ENCODE results near the gene C2CD3. TPM values are rescaled to one million over a fixed set of nuclear protein-coding genes. Genes with fewer than 3 reads are reported as not detected.

The C2CD3 gene
- total RNA-seq, 2 donors from 2014 or later = 31.1 to 35.2 TPM

GRCh38 chr11:74005721-74006517, 164.9 kb downstream of the C2CD3 start:
- H3K27ac Mint-ChIP-seq = no peak overlapping the region
- no peaks in the 10 kb centered on the region for H3K9me3 Mint-ChIP-seq
- peak overlapping the region; percentile 19 to 74 for H3K4me3 Mint-ChIP-seq
- H3K27me3 Mint-ChIP-seq (ENCODE audit: low read depth) = no peaks in the 10 kb centered on the region
- DNase-seq (no peak), ATAC-seq (replicated peaks in 1 of 2) (no peak)
- H3K4me1 Mint-ChIP-seq (ENCODE audit: low read depth) = peaks cover 80% of the 10 kb centered on the region
- H3K36me3 Mint-ChIP-seq (ENCODE audit: insufficient read depth in 2 of 2) = peaks cover 0 to 2% of the 10 kb centered on the region in 2 donors

- no peaks in the 10 kb centered on the region for H3K9me3 Mint-ChIP-seq
- peaks cover 0 to 2% of the 10 kb centered on the region in 2 donors for H3K36me3 Mint-ChIP-seq (ENCODE audit: insufficient read depth in 2 of 2)
- peak overlapping the region; percentile 48 for H3K27ac Mint-ChIP-seq
- DNase-seq (peak; percentile 86 to 90), ATAC-seq (replicated peaks in 1 of 2) (peak; percentile 99 to 100)
- peaks cover 80% of the 10 kb centered on the region for H3K4me1 Mint-ChIP-seq (ENCODE audit: low read depth)
- H3K4me3 Mint-ChIP-seq = peak overlapping the region; percentile 74 to 83
- H3K27me3 Mint-ChIP-seq (ENCODE audit: low read depth) = no peaks in the 10 kb centered on the region
These were observed 165.8 kb downstream of the C2CD3 start for GRCh38 chr11:74004759-74005615.

GRCh38 chr11:74004046-74004695, 166.6 kb downstream of the C2CD3 start:
- no peak for DNase-seq
- Mint-ChIP-seq H3K4me1 (ENCODE audit: low read depth) (peaks cover 80% of the 10 kb centered on the region), H3K27me3 (ENCODE audit: low read depth) (no peaks in the 10 kb centered on the region), H3K27ac (no peak overlapping the region), H3K9me3 (no peaks in the 10 kb centered on the region), H3K4me3 (peak overlapping the region in 1 of 2 donors; percentile 74), H3K36me3 (ENCODE audit: insufficient read depth in 2 of 2) (peaks cover 0 to 2% of the 10 kb centered on the region in 2 donors)
- no peak for ATAC-seq (replicated peaks in 1 of 2)

- Mint-ChIP-seq H3K4me3 (no peak overlapping the region), H3K27ac (no peak overlapping the region), H3K36me3 (ENCODE audit: insufficient read depth in 2 of 2) (peaks cover 0 to 2% of the 10 kb centered on the region in 2 donors), H3K27me3 (ENCODE audit: low read depth) (no peaks in the 10 kb centered on the region), H3K4me1 (ENCODE audit: low read depth) (peaks cover 73% of the 10 kb centered on the region), H3K9me3 (no peaks in the 10 kb centered on the region)
- ATAC-seq (replicated peaks in 1 of 2) (no peak), DNase-seq (no peak)
These were observed 168.0 kb downstream of the C2CD3 start for GRCh38 chr11:74002832-74003231.

- H3K27ac Mint-ChIP-seq = no peak overlapping the region
- ATAC-seq (replicated peaks in 1 of 2) = no peak
These were observed 168.9 kb downstream of the C2CD3 start for GRCh38 chr11:74001822-74002286.

GRCh38 chr11:74000307-74001133, 170.3 kb downstream of the C2CD3 start:
- H3K27me3 Mint-ChIP-seq (ENCODE audit: low read depth) = no peaks in the 10 kb centered on the region
- peak overlapping the region; percentile 56 for H3K27ac Mint-ChIP-seq
- H3K4me3 Mint-ChIP-seq = no peak overlapping the region
- peaks cover 0 to 2% of the 10 kb centered on the region in 2 donors for H3K36me3 Mint-ChIP-seq (ENCODE audit: insufficient read depth in 2 of 2)
- no peaks in the 10 kb centered on the region for H3K9me3 Mint-ChIP-seq
- ATAC-seq (replicated peaks in 1 of 2) = no peak
- peaks cover 76% of the 10 kb centered on the region for H3K4me1 Mint-ChIP-seq (ENCODE audit: low read depth)
- DNase-seq = no peak

More at GRCh38 chr11:74001822-74002286, 168.9 kb downstream of the C2CD3 start:
- Mint-ChIP-seq H3K4me3 (no peak overlapping the region), H3K36me3 (ENCODE audit: insufficient read depth in 2 of 2) (peaks cover 0 to 2% of the 10 kb centered on the region in 2 donors), H3K4me1 (ENCODE audit: low read depth) (peaks cover 76% of the 10 kb centered on the region), H3K9me3 (no peaks in the 10 kb centered on the region), H3K27me3 (ENCODE audit: low read depth) (no peaks in the 10 kb centered on the region)
- DNase-seq = no peak

GRCh38 chr11:73999581-74000306, 171.1 kb downstream of the C2CD3 start:
- ATAC-seq (replicated peaks in 1 of 2) = no peak

GRCh38 chr11:73998846-73999575, 171.8 kb downstream of the C2CD3 start:
- Mint-ChIP-seq H3K4me1 (ENCODE audit: low read depth) (peaks cover 76% of the 10 kb centered on the region), H3K4me3 (peak overlapping the region in 1 of 2 donors; percentile 50)

More at GRCh38 chr11:73999581-74000306, 171.1 kb downstream of the C2CD3 start:
- Mint-ChIP-seq H3K36me3 (ENCODE audit: insufficient read depth in 2 of 2) (peaks cover 0 to 2% of the 10 kb centered on the region in 2 donors), H3K27me3 (ENCODE audit: low read depth) (no peaks in the 10 kb centered on the region), H3K9me3 (no peaks in the 10 kb centered on the region), H3K4me1 (ENCODE audit: low read depth) (peaks cover 76% of the 10 kb centered on the region), H3K27ac (peak overlapping the region; percentile 56), H3K4me3 (peak overlapping the region in 1 of 2 donors; percentile 50)
- DNase-seq = no peak

GRCh38 chr11:73997120-73997770, 173.6 kb downstream of the C2CD3 start:
- Mint-ChIP-seq H3K27ac (no peak overlapping the region), H3K9me3 (no peaks in the 10 kb centered on the region), H3K27me3 (ENCODE audit: low read depth) (no peaks in the 10 kb centered on the region), H3K4me1 (ENCODE audit: low read depth) (peaks cover 79% of the 10 kb centered on the region), H3K36me3 (ENCODE audit: insufficient read depth in 2 of 2) (no peaks in the 10 kb centered on the region), H3K4me3 (peak overlapping the region; percentile 20 to 58)
- DNase-seq (no peak), ATAC-seq (replicated peaks in 1 of 2) (no peak)

More at GRCh38 chr11:73998846-73999575, 171.8 kb downstream of the C2CD3 start:
- H3K27ac Mint-ChIP-seq = peak overlapping the region; percentile 56
- H3K27me3 Mint-ChIP-seq (ENCODE audit: low read depth) = no peaks in the 10 kb centered on the region
- no peak for DNase-seq
- no peak for ATAC-seq (replicated peaks in 1 of 2)
- H3K9me3 Mint-ChIP-seq = no peaks in the 10 kb centered on the region
- H3K36me3 Mint-ChIP-seq (ENCODE audit: insufficient read depth in 2 of 2) = peaks cover 0 to 2% of the 10 kb centered on the region in 2 donors

GRCh38 chr11:73996161-73996747, 174.5 kb downstream of the C2CD3 start:
- Mint-ChIP-seq H3K27ac (peak overlapping the region; percentile 99), H3K36me3 (ENCODE audit: insufficient read depth in 2 of 2) (no peaks in the 10 kb centered on the region), H3K9me3 (no peaks in the 10 kb centered on the region), H3K27me3 (ENCODE audit: low read depth) (no peaks in the 10 kb centered on the region), H3K4me1 (ENCODE audit: low read depth) (peaks cover 79% of the 10 kb centered on the region), H3K4me3 (peak overlapping the region; percentile 75 to 93)
- DNase-seq (no peak), ATAC-seq (replicated peaks in 1 of 2) (peak in 1 of 2 donors; percentile 3)

Measured in activated T-cell treated with anti-CD3 and anti-CD28 coated beads, Interleukin-2, amount 50 U/mL, for 72 hours (primary cell).